ENCODE measurements around the gene TENT5C. TPM values are rescaled to one million over a fixed set of nuclear protein-coding genes. Genes with fewer than 3 reads are reported as not detected.

TENT5C gene
- total RNA-seq, 4 donors from 2014 or later, result 0.60 to 2.5 (median 1.2) TPM

- Histone ChIP-seq H3K4me1 (peaks cover 0 to 21% (median 3%) of the 10 kb centered on the region in 4 donors), H3K4me3 (peak overlapping the region; percentile 60 to 97 (median 75)), H3K36me3 (no peaks in the 10 kb centered on the region), H3K27ac (peak overlapping the region; percentile 69 to 88 (median 82)), H3K9me3 (no peaks in the 10 kb centered on the region), H3K27me3 (no peaks in the 10 kb centered on the region)
- DNase-seq (ENCODE audit: low spot score in 2 of 2), result peak in 1 of 2 donors; percentile 24
- 0 to 1% methylated on average over 23 to 29 of the region's 29 CpGs for WGBS, 2 donors
- TF ChIP-seq EP300 (IDR thresholded peaks at IDR 0.05) (peak in 1 of 2 donors; percentile 70), CTCF (IDR thresholded peaks at IDR 0.05) (no peak), POLR2A (IDR thresholded peaks at IDR 0.05) (no peak)
These were observed 579 bp upstream of the TENT5C start for GRCh38 chr1:117605164-117605773.

GRCh38 chr1:117606649-117607430 lies 992 bp downstream of the TENT5C start:
- Histone ChIP-seq H3K36me3 (no peaks in the 10 kb centered on the region), H3K4me1 (peaks cover 0 to 21% (median 3%) of the 10 kb centered on the region in 4 donors), H3K27ac (peak overlapping the region in 3 of 4 donors; percentile 15 to 88 (median 83)), H3K4me3 (peak overlapping the region; percentile 60 to 97 (median 75)), H3K27me3 (no peaks in the 10 kb centered on the region), H3K9me3 (no peaks in the 10 kb centered on the region)
- TF ChIP-seq EP300 (IDR thresholded peaks at IDR 0.05) (no peak), CTCF (IDR thresholded peaks at IDR 0.05) (no peak), POLR2A (IDR thresholded peaks at IDR 0.05) (no peak)
- 5 to 7% methylated on average over 35 to 37 of the region's 37 CpGs for whole genome bisulfite sequencing, 2 donors
- peak in 1 of 2 donors; percentile 37 for DNase-seq (ENCODE audit: low spot score in 2 of 2)

- Histone ChIP-seq H3K4me3 (peak overlapping the region in 2 of 4 donors; percentile 60 to 97), H3K36me3 (no peaks in the 10 kb centered on the region), H3K27ac (peak overlapping the region in 1 of 4 donors; percentile 83), H3K27me3 (no peaks in the 10 kb centered on the region), H3K4me1 (peaks cover 0 to 21% (median 3%) of the 10 kb centered on the region in 4 donors), H3K9me3 (no peaks in the 10 kb centered on the region)
- TF ChIP-seq POLR2A (IDR thresholded peaks at IDR 0.05), result no peak
- TF ChIP-seq EP300 (IDR thresholded peaks at IDR 0.05), result no peak
- no peak for TF ChIP-seq CTCF (IDR thresholded peaks at IDR 0.05)
- WGBS, 2 donors, result 25 to 37% methylated on average over 6 of the region's 6 CpGs
- no peak for DNase-seq (ENCODE audit: low spot score in 2 of 2)
These were observed 1.6 kb downstream of the TENT5C start for GRCh38 chr1:117607471-117607870.

- Histone ChIP-seq H3K4me3 (no peak overlapping the region), H3K9me3 (no peaks in the 10 kb centered on the region), H3K27me3 (no peaks in the 10 kb centered on the region), H3K4me1 (peaks cover 0 to 26% (median 3%) of the 10 kb centered on the region in 4 donors), H3K36me3 (no peaks in the 10 kb centered on the region), H3K27ac (no peak overlapping the region)
- TF ChIP-seq POLR2A (IDR thresholded peaks at IDR 0.05), result no peak
- TF ChIP-seq EP300 (IDR thresholded peaks at IDR 0.05), result no peak
- TF ChIP-seq CTCF (IDR thresholded peaks at IDR 0.05), result no peak
- DNase-seq (ENCODE audit: low spot score in 2 of 2), result no peak
- WGBS, 2 donors, result 76 to 77% methylated on average over 7 of the region's 7 CpGs
These were observed 2.3 kb downstream of the TENT5C start for GRCh38 chr1:117608115-117608615.

- DNase-seq (ENCODE audit: low spot score in 2 of 2), result no peak
- TF ChIP-seq EP300 (IDR thresholded peaks at IDR 0.05) (no peak), POLR2A (IDR thresholded peaks at IDR 0.05) (no peak), CTCF (IDR thresholded peaks at IDR 0.05) (no peak)
- no peaks in the 10 kb centered on the region for H3K36me3 ChIP-seq
- WGBS, 2 donors, result 63 to 65% methylated on average over 1 of the region's 1 CpG
- no peak overlapping the region for H3K27ac ChIP-seq
- H3K4me3 ChIP-seq, result no peak overlapping the region
- no peaks in the 10 kb centered on the region for H3K9me3 ChIP-seq
- H3K27me3 ChIP-seq, result no peaks in the 10 kb centered on the region
- peaks cover 0 to 27% (median 3%) of the 10 kb centered on the region in 4 donors for H3K4me1 ChIP-seq
These were observed 2.9 kb downstream of the TENT5C start for GRCh38 chr1:117608758-117609157.

Measured in tibial nerve (tissue), 4 donors.